Lower lobe of right lung (tissue), 2 donors: Measurements from ENCODE around the gene DEXI. TPM values are rescaled to one million over a fixed set of nuclear protein-coding genes. Genes with fewer than 3 reads are reported as not detected.

Experiments used
- ATAC-seq, 2 donors: fragments of 200-7000 bp; cut with Tn5 transposase; one replicate each; pipeline ENCODE4 v1.9.1; 2020 to 2022; ENCODE audit warnings: mild to moderate bottlenecking in 2 of 2, moderate library complexity in 2 of 2
- DNase-seq: peaks from one replicate; pipeline ENCODE4 v3.0.0-alpha.2; 2020
- H3K27ac ChIP-seq: fragments of 200-600 bp; one replicate; pipeline ENCODE4 v1.8.0; 2022
- H3K27me3 ChIP-seq: fragments of 200-600 bp; one replicate; pipeline ENCODE4 v1.8.0; 2022; ENCODE audit warnings: low read depth
- H3K36me3 ChIP-seq: fragments of 200-600 bp; one replicate; pipeline ENCODE4 v1.8.0; 2022; ENCODE audit warnings: mild to moderate bottlenecking
- H3K4me1 ChIP-seq: fragments of 200-600 bp; one replicate; pipeline ENCODE4 v1.8.0; 2022
- H3K4me3 ChIP-seq: fragments of 200-600 bp; one replicate; pipeline ENCODE4 v1.8.0; 2022; ENCODE audit warnings: mild to moderate bottlenecking
- H3K9me3 ChIP-seq: fragments of 200-600 bp; one replicate; pipeline ENCODE4 v1.8.0; 2022
- intact Hi-C: fragments of 100-400 bp; cut with DNase I; formaldehyde crosslinking; loops from one replicate; pipeline ENCODE4 v1.11.0; 2022
- total RNA-seq: library from RNA; stranded (reverse); fragmentation: NEBNext Ultra II Directional; extraction: Animal tissue kit (Norgen Biotek cat#: 25700); gene quantifications from one replicate; pipeline ENCODE4 v1.2.1, GENCODE V29; 2021
- TF ChIP-seq, protein P1 (sequence below): fragments of 200-600 bp; IDR thresholded peaks from one replicate; pipeline ENCODE4 v1.8.0; 2022; ENCODE audit warnings: antibody characterized with exemption, mild to moderate bottlenecking
- donor health status: DM: no; HTN: yes; CAD: no; lungs with severe emphysema.

DEXI gene
- total RNA-seq, 1 donor from 2014 or later: 29.9 TPM

DNA sequence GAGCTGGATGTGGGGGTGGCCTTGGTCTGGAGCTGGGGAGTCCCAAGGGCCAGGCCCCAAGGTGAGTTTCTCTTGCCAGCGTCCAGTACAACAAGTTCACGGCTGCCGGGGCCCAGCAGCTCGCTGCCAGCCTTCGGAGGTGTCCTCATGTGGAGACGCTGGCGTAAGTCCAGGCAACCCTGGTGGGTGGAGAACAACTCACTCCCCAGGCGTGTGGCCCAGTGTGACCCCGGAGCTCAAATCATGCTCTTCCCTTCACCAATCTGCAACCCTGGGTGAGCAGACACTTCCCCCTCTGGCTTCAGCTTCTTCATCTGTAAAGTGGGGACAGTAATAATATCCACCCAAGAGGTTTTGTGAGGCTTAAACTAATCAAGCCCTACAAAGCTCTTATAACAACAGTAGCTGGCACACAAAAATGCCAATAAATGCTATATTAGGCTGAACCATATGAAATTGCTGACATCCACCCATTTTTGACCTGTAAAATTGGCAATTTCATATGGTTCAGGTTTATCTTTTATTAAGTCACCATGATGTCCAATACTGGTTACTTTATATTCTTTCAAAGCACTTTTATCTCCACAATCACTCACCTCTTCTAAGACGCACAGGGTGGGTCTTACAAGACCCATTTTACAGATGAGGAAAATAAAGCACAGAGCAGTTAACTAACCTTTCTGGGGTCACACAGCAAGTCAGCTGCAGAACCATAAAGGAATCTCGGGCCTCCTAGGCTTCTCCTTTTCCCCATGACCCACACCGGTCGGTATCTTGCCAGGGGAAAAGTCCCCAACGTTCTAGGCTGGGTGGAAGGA is 19.7 kb downstream of the DEXI start:
- Histone ChIP-seq H3K4me1 (peaks cover 38% of the 10 kb centered on the region), H3K27me3 (no peaks in the 10 kb centered on the region), H3K9me3 (no peaks in the 10 kb centered on the region), H3K4me3 (no peak overlapping the region), H3K36me3 (peaks cover 74% of the 10 kb centered on the region), H3K27ac (peak overlapping the region; percentile 49)
- TF ChIP-seq, protein P1, sequence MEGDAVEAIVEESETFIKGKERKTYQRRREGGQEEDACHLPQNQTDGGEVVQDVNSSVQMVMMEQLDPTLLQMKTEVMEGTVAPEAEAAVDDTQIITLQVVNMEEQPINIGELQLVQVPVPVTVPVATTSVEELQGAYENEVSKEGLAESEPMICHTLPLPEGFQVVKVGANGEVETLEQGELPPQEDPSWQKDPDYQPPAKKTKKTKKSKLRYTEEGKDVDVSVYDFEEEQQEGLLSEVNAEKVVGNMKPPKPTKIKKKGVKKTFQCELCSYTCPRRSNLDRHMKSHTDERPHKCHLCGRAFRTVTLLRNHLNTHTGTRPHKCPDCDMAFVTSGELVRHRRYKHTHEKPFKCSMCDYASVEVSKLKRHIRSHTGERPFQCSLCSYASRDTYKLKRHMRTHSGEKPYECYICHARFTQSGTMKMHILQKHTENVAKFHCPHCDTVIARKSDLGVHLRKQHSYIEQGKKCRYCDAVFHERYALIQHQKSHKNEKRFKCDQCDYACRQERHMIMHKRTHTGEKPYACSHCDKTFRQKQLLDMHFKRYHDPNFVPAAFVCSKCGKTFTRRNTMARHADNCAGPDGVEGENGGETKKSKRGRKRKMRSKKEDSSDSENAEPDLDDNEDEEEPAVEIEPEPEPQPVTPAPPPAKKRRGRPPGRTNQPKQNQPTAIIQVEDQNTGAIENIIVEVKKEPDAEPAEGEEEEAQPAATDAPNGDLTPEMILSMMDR: no peak
- DNase-seq (peak; percentile 87), ATAC-seq (peak; percentile 42 to 49)
- intact Hi-C loops: no loop called here

DNA sequence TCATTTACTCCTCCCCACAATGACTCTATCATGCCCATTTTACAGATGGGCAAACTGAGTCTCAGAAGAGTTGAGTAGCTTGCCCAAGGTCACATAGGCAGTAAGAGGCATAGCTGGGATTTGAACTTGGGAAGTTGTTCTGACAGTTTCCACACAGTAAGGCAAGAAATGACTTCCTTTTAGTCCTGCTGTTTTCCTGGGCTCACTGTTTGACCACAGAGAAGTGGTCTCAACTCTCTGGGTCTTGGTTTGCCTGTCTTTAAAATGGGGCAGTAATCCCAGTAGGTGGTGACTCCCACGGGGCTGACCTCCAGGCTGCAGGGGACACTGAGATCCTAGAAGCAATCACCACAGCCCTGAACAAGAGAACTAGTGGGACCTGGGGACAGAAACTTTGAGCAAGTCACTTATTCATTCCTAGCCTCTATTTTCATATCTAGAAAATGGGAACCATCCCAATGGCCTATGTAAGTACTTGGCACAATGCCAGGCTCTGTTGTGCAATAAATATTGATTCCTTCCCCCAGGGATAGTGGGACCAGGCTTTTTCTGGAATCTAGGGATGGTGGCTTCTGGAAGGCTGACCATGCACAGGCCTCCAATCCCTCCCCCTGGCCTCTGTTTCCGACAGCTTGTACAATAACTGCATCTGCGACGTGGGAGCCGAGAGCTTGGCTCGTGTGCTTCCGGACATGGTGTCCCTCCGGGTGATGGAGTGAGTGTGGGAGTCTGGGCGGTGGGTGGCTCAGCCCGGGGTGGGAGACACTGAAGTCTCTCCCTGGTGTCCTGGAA is 20.5 kb downstream of the DEXI start:
- Histone ChIP-seq H3K4me3 (no peak overlapping the region), H3K4me1 (peaks cover 38% of the 10 kb centered on the region), H3K27ac (peak overlapping the region; percentile 49), H3K27me3 (no peaks in the 10 kb centered on the region), H3K9me3 (no peaks in the 10 kb centered on the region), H3K36me3 (peaks cover 74% of the 10 kb centered on the region)
- ATAC-seq (peak in 1 of 2 donors; percentile 4), DNase-seq (no peak)
- TF ChIP-seq, protein P1: no peak
- intact Hi-C loops: no loop called here

DNA sequence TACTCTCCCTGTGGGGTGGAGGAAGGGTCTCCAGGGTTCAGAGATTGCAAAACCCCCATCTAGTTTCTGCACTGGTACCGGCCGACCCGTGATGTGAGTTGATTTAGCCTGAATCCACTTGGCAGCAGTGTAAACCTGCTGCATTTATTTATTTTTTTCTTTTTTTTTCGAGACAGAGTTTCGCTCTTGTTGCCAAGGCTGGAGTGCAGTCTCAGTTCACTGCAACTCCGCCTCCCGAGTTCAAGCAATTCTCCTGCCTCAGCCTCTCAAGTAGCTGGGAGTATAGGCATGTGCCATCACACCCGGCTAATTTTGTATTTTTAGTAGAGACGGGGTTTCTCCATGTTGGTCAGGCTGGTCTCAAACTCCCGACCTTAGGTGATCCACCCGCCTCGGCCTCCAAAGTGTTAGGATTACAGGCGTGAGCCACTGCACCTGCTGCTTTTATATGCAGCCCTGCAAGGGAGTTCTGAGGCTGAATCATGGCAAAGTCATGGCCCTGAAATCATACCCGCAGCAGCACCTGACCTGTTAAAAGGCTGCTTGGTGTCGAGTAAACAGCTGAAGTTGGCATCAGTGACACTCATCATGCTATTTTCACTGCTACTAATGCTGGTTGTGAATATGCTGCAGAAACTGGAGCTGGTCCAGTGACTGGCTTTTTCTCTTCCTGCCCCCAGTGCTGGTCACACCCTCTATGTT is 21.4 kb downstream of the DEXI start:
- DNase-seq: no peak
- no peaks in the 10 kb centered on the region for H3K27me3 ChIP-seq
- no peak overlapping the region for H3K4me3 ChIP-seq
- no peak overlapping the region for H3K27ac ChIP-seq
- H3K36me3 ChIP-seq: peaks cover 74% of the 10 kb centered on the region
- H3K9me3 ChIP-seq: no peaks in the 10 kb centered on the region
- H3K4me1 ChIP-seq: peaks cover 38% of the 10 kb centered on the region
- TF ChIP-seq, protein P1: no peak
- intact Hi-C loops: no loop called here
- ATAC-seq: no peak

DNA sequence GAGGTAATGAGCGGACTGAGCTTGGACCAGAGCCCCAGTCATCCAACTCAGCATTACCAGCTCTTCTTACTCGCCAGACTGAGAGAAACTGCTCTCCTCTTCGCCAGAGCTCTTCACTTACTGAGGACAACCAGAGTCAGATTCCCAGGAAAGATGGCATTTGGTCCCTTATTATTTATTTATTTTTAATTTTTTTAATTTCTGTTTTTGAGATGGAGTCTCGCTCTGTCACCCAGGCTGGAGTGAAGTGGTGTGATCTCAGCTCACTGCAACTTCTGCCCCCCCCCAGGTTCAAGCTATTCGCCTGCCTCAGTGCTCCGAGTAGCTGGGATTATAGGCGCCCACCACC is 23.3 kb downstream of the DEXI start:
- intact Hi-C loops: no loop called here
- H3K27me3 ChIP-seq: no peaks in the 10 kb centered on the region

More for the DNA sequence above, 23.3 kb downstream of the DEXI start:
- peaks cover 38% of the 10 kb centered on the region for H3K4me1 ChIP-seq
- ATAC-seq (no peak), DNase-seq (no peak)
- H3K27ac ChIP-seq: no peak overlapping the region
- TF ChIP-seq, protein P1: no peak
- no peak overlapping the region for H3K4me3 ChIP-seq
- no peaks in the 10 kb centered on the region for H3K9me3 ChIP-seq
- peaks cover 74% of the 10 kb centered on the region for H3K36me3 ChIP-seq
